Ovary (tissue), 9 donors: ENCODE results near the gene GNAL. TPM values are rescaled to one million over a fixed set of nuclear protein-coding genes. Genes with fewer than 3 reads are reported as not detected.

Experiments used
- DNase-seq, 5 donors: peaks; one replicate each; pipeline ENCODE4 v3.0.0-alpha.2; 2019 to 2020
- H3K27ac ChIP-seq, 2 donors: fragments of 200-600 bp; one replicate each; pipeline versions ENCODE4 v1.5.1 to v1.8.0; 2019 to 2022
- H3K27me3 ChIP-seq: fragments of 200-600 bp; one replicate; pipeline ENCODE4 v1.8.0; 2022
- H3K36me3 ChIP-seq: fragments of 200-600 bp; sonication (generic); one replicate; pipeline ENCODE4 v1.5.1; 2019
- H3K4me1 ChIP-seq: one replicate; pipeline ENCODE4 v1.8.1; 2013; ENCODE audit warnings: mild to moderate bottlenecking, moderate library complexity; ENCODE audit not compliant: insufficient read depth
- H3K4me3 ChIP-seq: fragments of 200-600 bp; sonication (generic); one replicate; pipeline ENCODE4 v1.5.1; 2017
- H3K9me3 ChIP-seq, 2 donors: fragments of 200-600 bp in 1 of 2; sonication (generic) in 1 of 2; one replicate each; pipeline versions ENCODE4 v1.5.1 to v1.8.1; 2013 to 2019; ENCODE audit warnings: mild to moderate bottlenecking in 1 of 2, moderate library complexity in 1 of 2
- EP300 ChIP-seq: sonication (generic); formaldehyde crosslinking; IDR thresholded peaks from one replicate; pipeline ENCODE4 v1.6.1; 2017; ENCODE audit warnings: antibody characterized with exemption
- POLR2A ChIP-seq: fragments of 450-650 bp; IDR thresholded peaks from one replicate; pipeline ENCODE4 v1.6.1; 2017; ENCODE audit warnings: antibody characterized with exemption, mild to moderate bottlenecking, moderate library complexity
- WGBS, 3 donors: extraction: QIAGEN DNeasy Blood & Tissue Kit in 1 of 3; methylation state at CpG; one replicate each; pipeline versions ENCODE4 v1.1.5 to v1.1.7; 2013 to 2017; 5-methylcytosine and 5-hydroxymethylcytosine counted together
- intact Hi-C, 4 donors: fragments of 100-400 bp; cut with DNase I; formaldehyde crosslinking; loops; one replicate each; pipeline versions ENCODE4 v1.11.0 to v1.15.1; 2022 to 2023
- polyA plus RNA-seq, 2 donors: library from polyadenylated mRNA; stranded (reverse); fragments of 200-250 nt in 1 of 2; fragments of 350-450 nt in 1 of 2; fragmentation: Illumina TruSeq in 1 of 2; extraction: RNeasy Lipid Tissue Mini Kit (QIAGEN cat#74804) in 1 of 2; gene quantifications; one replicate each; pipeline ENCODE4 v1.2.3, GENCODE V29; 2013 to 2014
- total RNA-seq, 7 donors: library from RNA; depleted of rRNA in 2 of 7; stranded (reverse); fragments of >200 nt in 2 of 7; fragmentation: NEBNext Ultra II Directional in 3 of 7; extraction: Animal tissue kit (Norgen Biotek cat#: 25700) in 3 of 7; gene quantifications; one replicate each; pipeline versions ENCODE4 v1.1.0 to v1.2.4, GENCODE V29; 2016 to 2023
- TF ChIP-seq, protein P1 (sequence below), 3 donors: fragments of 450-650 bp in 2 of 3; fragments of 200-600 bp in 1 of 3; IDR thresholded peaks; one replicate each; pipeline versions ENCODE4 v1.5.1 to v1.8.0; 2016 to 2022; ENCODE audit warnings: antibody characterized with exemption in 3 of 3, mild to moderate bottlenecking in 1 of 3
- donor health status: DM: no; HTN: no; CAD: no; lungs with moderate emphysema.
- donor health status: DM: no; HTN: no; CAD: no.
- donor health status: Bipolar disorder and iron deficiency.
- donor health status: DM: yes; HTN: yes; CAD: no.
- donor health status: DM: no; HTN: no; CAD: no.
- donor health status: DM: yes; HTN: yes; CAD: no.

Gene GNAL
- total and polyA plus RNA-seq, 9 donors: 1.6 to 15.4 (median 3.4) TPM

- H3K4me3 ChIP-seq: no peak overlapping the region
- DNase-seq: no peak
- no peaks in the 10 kb centered on the region for H3K27me3 ChIP-seq
- intact Hi-C loops: no loop called here
- peaks cover 7% of the 10 kb centered on the region for H3K4me1 ChIP-seq
- no peak overlapping the region for H3K27ac ChIP-seq
- TF ChIP-seq POLR2A: no peak
- TF ChIP-seq, protein P1, sequence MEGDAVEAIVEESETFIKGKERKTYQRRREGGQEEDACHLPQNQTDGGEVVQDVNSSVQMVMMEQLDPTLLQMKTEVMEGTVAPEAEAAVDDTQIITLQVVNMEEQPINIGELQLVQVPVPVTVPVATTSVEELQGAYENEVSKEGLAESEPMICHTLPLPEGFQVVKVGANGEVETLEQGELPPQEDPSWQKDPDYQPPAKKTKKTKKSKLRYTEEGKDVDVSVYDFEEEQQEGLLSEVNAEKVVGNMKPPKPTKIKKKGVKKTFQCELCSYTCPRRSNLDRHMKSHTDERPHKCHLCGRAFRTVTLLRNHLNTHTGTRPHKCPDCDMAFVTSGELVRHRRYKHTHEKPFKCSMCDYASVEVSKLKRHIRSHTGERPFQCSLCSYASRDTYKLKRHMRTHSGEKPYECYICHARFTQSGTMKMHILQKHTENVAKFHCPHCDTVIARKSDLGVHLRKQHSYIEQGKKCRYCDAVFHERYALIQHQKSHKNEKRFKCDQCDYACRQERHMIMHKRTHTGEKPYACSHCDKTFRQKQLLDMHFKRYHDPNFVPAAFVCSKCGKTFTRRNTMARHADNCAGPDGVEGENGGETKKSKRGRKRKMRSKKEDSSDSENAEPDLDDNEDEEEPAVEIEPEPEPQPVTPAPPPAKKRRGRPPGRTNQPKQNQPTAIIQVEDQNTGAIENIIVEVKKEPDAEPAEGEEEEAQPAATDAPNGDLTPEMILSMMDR (IDR thresholded peaks at IDR 0.05): no peak
- TF ChIP-seq EP300: no peak
- no peaks in the 10 kb centered on the region for H3K9me3 ChIP-seq
- no peaks in the 10 kb centered on the region for H3K36me3 ChIP-seq
- WGBS, 3 donors: 91 to 94% (median 92%) methylated on average over 8 of the region's 8 CpGs
These were observed 60.2 kb downstream of the GNAL start for GRCh38 chr18:11749305-11749704.

- no peaks in the 10 kb centered on the region for H3K36me3 ChIP-seq
- no peak for DNase-seq
- H3K4me1 ChIP-seq: peaks cover 7% of the 10 kb centered on the region
- H3K27ac ChIP-seq: no peak overlapping the region
- 91 to 92% (median 91%) methylated on average over 16 of the region's 16 CpGs for WGBS, 3 donors
- intact Hi-C loops: no loop called here
- H3K9me3 ChIP-seq: no peaks in the 10 kb centered on the region
- no peak overlapping the region for H3K4me3 ChIP-seq
- TF ChIP-seq EP300: no peak
- no peak for TF ChIP-seq POLR2A
- TF ChIP-seq, protein P1 (IDR thresholded peaks at IDR 0.05): no peak
- H3K27me3 ChIP-seq: no peaks in the 10 kb centered on the region
These were observed 61.1 kb downstream of the GNAL start for GRCh38 chr18:11750171-11750570.

- intact Hi-C loops: no loop called here
- H3K4me3 ChIP-seq: no peak overlapping the region
- no peak overlapping the region for H3K27ac ChIP-seq
- H3K27me3 ChIP-seq: no peaks in the 10 kb centered on the region
- WGBS, 3 donors: 82 to 86% (median 83%) methylated on average over 32 of the region's 32 CpGs
- no peaks in the 10 kb centered on the region for H3K36me3 ChIP-seq
- H3K4me1 ChIP-seq: peaks cover 7% of the 10 kb centered on the region
- H3K9me3 ChIP-seq: no peaks in the 10 kb centered on the region
- TF ChIP-seq EP300: no peak
- TF ChIP-seq, protein P1 (IDR thresholded peaks at IDR 0.05): no peak
- TF ChIP-seq POLR2A: no peak
- DNase-seq: no peak
These were observed 61.7 kb downstream of the GNAL start for GRCh38 chr18:11750581-11751310.

GRCh38 chr18:11751341-11752115, 62.5 kb downstream of the GNAL start:
- H3K27me3 ChIP-seq: no peaks in the 10 kb centered on the region
- intact Hi-C loops: no loop called here
- H3K4me3 ChIP-seq: peak overlapping the region; percentile 29
- WGBS, 3 donors: 2 to 3% (median 2%) methylated on average over 59 to 81 of the region's 81 CpGs
- TF ChIP-seq, protein P1 (IDR thresholded peaks at IDR 0.05): no peak
- TF ChIP-seq EP300 (no peak), POLR2A (no peak)
- no peak overlapping the region for H3K27ac ChIP-seq
- no peaks in the 10 kb centered on the region for H3K9me3 ChIP-seq
- no peak for DNase-seq
- H3K36me3 ChIP-seq: no peaks in the 10 kb centered on the region
- peaks cover 7% of the 10 kb centered on the region for H3K4me1 ChIP-seq
